HG03565 (cell line): ENCODE data around the gene RRAGC.
A peak's percentile ranks its signal among the peaks of the same experiment; 100 is the strongest.
"Not testable (repeated sequence)": the region's sequence is repeated elsewhere in the genome, so short reads cannot be mapped to it uniquely, and the experiment has no call there.

Experiments used
- ATAC-seq: cut with Tn5 transposase; IDR thresholded peaks from one replicate; pipeline ENCODE4 v1.9.1; 2021; ENCODE audit warnings: mild to moderate bottlenecking, moderate library complexity; ENCODE audit not compliant: unreplicated experiment

The RRAGC gene

DNA sequence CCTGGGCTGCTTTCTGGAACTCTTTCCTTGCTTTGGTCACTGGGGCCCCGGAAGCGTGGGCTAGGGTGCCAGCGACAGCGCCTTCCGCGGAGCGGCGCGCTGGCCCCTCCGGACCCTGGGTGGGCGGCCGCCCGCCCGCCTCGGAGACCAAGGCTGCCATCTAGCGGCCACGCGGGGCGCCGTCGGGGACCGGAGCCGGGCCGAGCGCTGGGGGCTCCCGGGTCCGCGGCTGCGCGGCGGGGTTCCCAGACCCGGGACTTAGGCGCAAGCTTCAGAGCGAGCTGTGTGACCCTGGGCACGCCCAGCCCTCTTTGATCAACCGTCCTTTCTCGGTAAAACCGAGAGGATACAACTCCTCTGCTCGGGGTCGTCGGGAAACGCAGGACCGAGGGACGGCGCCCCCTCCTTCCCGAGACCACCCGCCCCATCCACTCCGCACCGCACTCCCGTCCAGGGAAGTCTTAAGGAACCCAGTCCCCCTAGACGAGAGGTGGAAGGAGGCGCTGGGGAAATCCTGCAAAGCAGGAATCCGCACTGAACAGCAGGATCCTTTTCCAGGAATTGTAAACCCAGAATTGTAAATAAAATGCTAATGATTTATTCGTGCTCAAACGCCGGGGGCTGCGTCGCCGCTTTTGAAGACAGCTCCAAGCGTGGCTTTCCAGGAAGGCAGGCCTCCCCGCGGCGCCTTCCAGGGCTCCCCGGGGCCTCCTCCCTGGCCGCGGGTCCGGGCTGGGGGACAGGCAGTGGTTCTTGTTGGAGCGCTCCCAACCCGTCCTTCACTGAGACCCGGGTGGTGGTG, 41.2 kb downstream of the RRAGC start:
- ATAC-seq: no peak

DNA sequence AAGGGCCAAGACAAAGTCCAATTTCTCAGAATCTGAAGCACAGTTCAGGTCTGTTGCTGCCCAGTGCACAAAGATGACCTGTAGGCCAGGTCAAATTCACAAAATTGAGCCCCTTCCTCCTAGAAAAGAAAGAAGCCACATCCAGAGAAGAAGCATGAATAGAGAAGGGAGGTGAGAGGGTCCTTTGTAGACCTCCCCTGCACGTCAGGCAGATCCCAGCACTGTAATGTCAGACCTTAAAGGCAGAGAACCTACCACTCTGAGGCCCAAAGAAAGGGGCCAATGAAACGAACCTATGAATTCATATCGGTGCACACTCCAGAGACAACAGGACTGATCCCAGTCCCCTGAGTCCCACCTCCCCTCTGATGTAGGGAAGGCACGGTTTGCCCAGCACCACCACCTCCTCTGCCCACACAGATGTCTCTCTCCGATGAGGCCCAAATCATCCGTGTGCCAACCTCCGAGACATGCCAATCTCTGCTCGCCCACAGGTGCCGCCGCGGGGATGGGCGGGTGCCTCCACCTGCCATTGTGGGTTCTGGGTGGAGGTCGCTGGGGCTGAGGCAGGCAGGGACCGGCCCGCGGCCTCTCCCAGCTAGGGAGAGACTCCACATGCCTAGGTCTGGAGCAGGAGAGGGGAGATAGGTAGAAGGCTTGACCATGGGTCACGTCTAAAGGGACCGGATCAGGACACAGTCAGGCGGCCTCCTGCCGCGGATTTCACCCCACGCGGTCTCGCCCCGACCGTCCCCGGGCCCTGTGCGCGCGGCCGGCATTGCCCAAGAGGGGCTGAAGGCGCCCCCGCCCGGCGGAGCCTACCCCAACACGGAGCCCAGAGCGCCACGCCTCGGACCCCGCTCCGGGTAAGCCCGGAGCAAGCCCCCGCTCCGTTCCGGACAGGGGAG, 42.1 kb downstream of the RRAGC start:
- no peak for ATAC-seq

DNA sequence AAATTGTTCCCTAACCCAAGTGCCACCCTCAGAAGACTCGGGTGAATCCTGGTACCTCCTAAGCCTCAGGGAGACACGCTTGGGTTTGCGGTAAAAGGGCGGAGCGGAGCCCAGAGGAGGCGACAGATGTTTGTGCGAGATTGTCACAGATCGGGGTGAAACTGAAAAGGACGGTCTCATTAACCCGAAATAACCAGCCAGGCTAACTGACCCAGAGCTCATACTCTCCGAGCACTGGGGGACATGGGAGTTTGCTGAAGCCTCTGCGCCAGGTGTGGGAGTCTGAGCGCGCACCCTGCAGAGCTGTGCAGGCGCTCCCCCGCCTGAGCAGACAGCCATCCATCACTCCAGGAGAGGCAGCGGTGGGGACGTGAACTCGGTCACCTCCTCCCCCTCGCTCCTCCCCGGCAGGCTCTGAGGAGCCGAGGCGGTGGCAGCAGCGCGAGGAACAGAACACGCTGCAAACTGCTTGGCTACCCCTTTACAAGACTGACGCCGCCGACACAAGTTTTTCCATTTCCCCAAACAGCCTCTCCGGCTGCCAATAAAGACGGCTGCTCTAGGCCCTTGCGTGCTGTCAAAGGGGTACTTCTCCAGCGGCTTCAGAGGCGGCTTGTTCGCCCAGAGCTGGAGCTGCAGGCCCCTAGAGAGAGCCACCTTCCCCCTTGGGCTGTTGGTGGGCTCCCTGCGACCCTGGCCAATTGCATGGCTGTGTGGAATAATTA, 43.5 kb downstream of the RRAGC start:
- ATAC-seq: peak; percentile 51

DNA sequence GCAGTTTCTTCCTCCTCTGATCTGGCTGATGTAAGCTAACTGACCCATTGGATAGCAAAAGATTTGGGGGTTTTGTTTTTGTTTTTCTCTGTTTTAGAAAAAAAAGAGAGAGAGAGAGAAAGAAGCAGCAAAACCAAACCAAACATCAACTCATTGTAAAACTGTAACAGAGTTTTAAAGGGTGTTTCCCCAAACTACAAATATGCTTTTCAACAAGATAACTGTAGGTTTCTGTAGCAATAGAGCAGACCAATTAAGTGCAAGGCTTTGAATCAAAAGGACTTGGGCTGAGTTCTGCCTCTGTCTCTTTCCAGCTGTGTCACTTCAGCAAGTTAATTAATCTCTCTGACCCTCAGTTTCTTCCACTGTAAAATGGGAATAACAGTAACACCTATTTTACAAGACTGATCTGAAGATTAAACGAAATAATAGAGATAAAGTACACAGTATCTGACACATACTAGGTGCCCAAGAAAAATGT, 44.5 kb downstream of the RRAGC start:
- no peak for ATAC-seq

DNA sequence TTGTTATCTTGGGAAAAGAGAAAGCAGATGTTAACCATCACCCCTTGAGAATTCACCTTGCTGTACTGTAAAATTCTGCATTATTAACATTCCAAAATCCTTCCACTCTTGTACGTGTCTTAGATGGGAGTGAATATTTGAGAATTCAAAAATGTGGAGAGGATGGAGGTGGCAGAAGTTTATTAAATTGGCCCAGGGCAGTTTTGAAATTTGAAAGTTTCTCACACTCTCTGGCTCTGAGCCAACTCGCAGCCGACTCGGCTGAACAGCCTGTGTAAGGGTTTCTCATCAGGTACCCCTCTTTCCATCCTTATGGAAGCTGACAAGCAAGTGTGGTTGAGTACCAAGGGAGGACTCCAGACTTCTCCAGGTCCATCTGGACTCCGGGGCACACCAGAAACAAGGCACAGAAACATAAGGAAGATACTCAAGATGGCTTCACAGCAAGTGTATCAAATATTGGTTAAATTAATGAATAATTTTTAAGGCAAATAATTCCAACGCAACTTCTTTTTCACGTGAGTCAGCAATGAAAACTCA, 45.1 kb downstream of the RRAGC start:
- no peak for ATAC-seq

DNA sequence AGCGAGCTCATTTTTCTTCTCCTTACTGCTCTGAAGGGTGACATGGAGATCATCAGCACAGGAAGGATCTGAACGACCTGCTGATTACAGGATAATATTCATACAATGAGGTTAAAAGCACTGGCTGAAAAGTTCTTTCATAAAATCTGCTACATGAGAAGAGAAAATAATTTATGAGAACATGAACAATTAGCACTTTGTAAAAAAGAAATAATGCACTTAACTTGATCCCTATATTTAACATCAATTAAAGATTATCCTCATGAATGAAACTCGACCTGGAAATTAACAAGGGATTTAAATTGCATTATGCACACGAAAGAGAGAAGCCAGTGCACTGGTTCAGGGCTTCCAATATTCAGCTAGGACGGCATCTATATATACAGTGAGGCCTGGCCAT, 46.6 kb downstream of the RRAGC start:
- ATAC-seq: no peak

DNA sequence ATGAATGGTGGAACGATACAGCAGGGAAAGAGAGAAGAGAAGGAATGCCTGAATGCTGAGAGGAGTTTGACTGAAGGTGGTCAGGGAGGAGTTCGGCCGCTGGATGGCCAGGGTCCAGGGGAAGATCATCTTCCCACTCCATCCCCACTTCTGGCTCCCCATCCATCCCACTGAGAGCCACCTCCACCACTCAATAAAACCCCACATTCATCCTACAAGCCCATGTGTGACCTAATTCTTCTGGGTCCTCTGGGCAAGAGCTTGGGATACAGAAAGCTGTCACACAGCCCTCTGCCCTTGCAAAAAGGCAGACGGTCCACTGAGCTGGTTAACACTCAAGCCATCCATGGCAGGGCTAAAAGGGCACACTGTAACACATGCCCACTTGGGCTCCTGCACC, 48.1 kb downstream of the RRAGC start:
- ATAC-seq: not testable (repeated sequence)

DNA sequence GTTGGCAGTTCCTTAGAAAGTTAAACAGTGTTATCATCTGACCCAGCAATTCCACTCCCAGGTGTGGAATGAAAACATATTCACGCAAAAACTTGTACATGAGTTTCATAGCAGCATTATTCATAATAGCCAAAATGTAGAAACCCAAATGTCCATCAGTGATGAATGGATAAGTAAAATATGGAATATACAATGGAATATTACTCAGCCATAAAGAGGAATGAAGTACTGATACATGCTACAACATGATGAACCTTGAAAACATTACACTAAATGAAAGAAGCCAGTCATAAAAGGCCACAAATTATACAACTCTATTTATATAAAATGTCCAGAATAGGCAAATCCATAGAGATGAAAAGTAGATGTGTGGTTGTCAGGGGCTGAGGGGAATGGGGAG, 53.5 kb downstream of the RRAGC start:
- ATAC-seq: no peak

DNA sequence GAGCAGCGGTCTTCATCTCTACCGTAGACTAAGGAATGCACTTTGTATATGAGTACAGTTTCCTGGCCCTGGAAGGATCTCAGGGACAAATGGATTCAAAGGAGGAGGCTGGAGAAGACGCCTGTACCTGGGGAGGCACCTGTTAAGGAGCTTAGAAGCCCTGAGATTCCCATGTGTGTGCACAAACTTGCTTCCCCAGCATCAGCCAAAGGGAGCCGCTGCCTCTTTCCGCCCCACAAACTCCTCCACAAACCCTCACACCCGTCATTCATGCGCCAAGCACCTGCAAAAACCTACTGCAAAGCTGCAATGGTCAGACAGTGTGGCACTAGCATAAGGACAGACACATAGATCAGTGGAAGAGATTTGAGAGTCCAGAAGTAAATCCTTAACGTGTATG, 54.5 kb downstream of the RRAGC start:
- ATAC-seq: no peak

DNA sequence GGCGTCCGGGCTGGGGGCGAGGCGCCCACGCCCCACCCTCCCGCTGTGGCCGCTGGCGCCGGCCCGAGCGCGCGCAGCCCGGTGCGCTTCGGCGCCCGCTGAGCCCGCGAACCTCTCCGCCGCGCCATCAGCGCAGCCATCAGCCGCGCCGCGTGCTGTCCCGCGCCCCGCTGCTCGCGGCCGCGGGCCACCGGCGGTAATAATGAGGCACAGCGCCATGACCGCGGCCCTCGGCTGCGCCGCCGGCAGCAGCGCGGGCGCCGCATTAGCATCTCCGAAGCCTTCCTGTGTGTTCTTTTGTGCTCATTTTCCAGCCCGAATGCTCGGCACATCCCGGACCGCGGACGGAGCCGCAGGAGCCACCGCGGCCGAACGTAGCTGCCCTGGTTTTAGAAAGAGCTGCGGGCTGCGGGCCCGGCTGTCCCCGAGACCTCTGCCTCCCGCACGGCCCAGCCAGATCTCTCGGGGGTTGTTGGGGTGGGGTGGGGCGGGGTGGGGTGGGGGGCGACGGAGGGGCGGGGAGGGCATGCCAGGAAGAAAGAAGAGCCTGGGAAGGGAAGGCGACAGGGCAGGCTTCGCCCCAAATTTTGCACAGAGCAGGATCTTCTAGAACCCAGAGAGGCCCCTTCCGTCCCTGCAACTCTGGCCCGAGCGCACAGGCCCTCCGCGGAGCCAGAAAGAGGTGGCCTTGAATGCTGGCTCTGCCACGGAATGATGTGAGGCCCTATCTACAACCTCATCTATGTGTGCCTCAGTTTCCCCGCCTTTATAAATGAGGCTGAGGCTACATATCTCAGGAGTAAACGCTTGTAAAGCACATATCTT, 55.3 kb downstream of the RRAGC start:
- ATAC-seq: no peak

DNA sequence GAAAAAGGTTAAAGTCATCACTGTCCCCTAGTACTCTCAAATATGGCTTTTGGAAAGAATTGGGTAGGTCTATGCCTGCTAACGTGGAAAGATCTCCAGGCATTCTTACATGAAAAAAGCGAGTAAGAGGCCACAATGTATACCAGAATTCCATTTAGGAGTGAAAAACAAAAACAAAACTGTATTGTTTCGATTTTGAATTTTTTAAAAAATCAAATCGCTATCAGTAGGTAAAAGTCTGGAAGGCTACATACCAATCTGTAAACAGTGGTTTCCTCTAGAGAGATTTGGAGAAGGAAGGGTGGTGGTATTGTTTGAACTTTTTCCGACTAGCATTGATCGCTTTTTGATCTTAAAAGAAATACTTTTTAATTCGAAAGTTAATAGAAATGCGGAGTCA, 55.9 kb downstream of the RRAGC start:
- ATAC-seq: no peak

DNA sequence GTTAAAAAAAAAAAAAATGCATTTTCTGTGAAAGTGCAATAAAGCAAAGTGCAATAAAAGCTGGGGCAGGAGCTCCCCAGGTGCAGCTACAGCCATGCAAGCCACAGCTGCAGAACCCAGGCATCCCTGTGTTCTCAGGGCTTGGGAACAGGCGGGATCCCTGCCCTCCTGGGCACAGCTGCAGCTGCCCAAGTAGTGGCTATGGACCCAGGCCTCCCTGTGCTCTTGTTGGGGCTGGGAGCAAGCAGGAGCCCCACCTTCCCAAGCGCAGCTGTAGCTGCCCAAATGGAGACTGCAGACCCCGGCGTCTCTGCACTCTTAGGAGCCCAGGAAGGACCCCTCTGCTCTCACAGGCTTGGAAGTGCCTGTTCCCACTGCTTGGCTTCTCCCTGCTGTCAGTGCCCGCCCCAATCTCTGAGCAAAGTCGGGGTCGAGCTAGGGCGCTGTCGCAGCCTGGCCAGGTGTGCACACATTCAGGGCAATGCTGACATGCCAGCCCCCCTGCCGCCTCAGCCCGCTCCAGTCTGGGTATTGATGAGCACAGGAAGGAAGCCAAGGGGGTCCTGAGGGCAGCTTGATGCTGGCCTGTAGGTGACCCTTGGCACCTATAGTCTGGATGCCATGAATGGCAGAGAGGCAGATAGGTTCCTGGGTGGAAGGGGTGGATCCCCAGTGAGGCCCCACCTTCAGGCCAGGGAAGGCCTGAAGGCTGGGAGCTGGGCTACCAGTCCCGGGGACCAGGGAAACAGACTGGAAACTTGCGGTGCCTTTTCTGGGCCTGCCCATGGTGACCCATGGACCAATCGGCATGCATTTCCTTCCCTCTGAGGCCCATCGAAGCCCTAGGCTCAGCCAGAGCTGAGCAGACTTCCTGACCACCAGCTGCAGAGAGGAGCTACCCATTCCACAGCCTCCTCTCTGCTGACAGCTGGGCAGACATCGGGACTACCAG, 58.6 kb downstream of the RRAGC start:
- ATAC-seq: no peak

DNA sequence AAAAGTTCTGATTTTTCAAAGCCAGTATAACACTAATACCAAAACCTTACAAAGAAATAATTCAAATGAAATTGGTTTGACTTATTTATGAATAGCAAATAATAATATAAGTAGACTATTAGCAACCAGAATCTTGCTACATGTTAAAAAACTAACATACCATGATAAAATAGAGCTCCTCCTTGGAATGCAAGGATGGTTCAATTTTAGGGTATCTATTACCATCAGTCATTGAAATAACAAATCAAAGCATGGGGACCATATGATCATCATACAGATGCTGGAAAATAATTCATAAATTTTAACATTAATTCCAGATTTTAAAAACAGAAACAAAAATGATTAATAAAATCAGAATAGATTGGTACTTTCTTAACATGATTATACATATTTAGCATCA, 66.3 kb downstream of the RRAGC start:
- no peak for ATAC-seq

DNA sequence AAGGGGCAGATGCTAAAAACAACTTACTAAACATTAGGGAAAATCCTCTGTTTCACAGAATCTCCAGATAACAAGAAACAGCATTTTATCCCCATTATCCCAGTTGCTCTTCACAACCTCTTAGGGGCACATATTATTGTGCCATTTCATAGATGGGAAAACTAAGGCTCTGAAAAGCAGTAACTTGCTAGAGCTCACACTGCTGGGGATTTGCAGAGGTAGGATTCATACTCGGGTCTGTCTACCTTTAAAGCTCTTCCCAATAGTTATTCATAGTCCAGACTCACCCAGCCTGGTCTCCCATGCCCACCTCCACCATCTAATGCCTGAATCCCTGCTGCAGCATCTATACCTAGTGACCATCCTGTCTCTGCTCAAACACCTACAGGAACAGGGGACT, 67.7 kb downstream of the RRAGC start:
- no peak for ATAC-seq

DNA sequence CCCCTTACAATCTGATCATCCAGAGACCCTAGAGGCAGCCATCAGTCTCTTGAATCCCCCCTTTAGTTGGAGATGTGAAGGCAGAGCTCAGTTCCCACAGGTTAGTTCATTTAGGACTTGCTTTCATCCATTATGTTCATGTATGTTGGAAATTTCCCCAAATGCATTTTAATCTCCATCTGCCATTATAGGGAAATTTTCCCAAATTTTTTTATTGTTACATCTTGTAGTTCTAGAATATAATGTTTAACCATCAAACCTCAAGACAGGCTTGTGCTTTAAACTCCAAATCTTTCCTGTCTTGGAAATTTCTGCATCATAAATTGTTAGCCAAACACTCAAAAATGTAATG, 68.4 kb downstream of the RRAGC start:
- ATAC-seq: no peak

DNA sequence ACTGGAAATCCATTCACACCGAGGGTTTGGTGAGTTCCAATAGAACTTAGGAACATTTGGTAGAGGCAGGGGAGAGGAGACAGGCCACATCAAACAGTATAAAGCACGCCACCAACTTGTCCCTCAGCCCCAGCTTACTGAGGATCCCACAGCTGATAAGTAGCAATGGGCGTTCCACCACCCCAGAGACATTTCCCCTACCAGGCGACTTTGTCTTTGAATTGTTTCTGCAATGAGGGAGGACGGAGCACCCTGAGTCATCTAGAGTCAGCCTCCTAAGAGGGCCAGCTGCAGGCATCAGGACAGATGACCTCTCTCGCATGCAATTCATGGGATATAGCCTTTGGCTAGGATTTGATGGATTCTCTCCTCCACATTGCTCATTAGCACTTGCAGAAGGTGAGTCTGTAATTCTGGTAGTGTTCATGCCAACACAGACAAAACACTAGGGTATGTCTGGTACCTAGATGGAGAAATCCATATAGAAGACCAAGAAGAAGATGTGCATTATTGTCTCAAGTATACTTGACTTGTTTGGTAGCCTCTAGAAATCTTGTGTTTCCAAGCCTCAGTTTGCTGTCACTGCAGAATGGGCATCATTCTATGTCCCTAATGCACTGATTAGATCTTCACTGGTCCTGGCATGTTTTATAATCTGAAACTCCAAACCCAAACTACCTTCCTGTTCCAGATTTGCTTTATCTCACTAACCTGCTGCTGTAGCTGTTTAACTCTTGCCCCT, 69.0 kb downstream of the RRAGC start:
- ATAC-seq: no peak

DNA sequence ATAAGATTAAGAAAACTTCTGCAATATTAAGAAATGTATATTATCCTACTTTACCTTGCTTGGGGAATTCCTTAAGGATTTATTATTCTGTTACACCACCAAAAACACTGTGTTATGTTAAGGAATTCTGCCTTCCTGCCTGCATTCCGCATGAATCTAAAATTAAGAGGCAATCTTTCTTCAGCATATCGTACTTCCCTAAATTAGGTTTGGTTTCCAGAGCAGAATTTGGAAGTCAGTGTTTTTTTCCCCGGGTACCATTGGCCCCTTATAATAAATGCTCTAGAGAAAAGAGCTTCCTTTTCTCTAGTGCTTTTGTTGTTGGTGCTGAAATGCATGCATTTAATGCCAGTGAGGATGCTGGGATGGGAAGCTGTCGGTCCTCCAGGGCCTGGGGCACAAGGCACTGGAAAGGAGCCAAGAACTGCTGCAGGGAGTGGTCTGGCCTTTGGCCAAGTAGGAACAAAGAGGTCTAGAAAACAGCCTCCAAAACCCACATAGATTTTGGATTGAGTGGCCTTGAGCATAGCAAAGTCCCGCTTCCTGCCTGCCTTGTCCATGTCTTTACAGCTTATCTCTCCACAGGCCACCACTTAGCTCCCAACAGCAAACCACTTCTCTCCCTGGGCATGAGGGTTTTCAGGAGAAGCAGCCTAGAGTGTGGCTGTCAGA, 69.9 kb downstream of the RRAGC start:
- ATAC-seq: no peak
